WERI-Rb-1 (cell line): ENCODE results near the gene ADCK2.

Experiments used
- DNase-seq: peaks from one replicate; pipeline ENCODE4 v3.0.0-alpha.2; 2020
- H3K27ac ChIP-seq: fragments of 250-450 bp; sonication (Bioruptor Pico); 2 replicates; pipeline ENCODE4 v1.5.1; 2020; ENCODE audit warnings: mild to moderate bottlenecking, moderate library complexity
- H3K27me3 ChIP-seq: fragments of 250-450 bp; sonication (Bioruptor Pico); 2 replicates; pipeline ENCODE4 v1.5.1; 2021; ENCODE audit warnings: mild to moderate bottlenecking, low read depth, moderate library complexity; ENCODE audit not compliant: insufficient read depth, severe bottlenecking
- H3K36me3 ChIP-seq: fragments of 250-450 bp; sonication (Bioruptor Pico); 2 replicates; pipeline ENCODE4 v1.5.1; 2020; ENCODE audit warnings: mild to moderate bottlenecking, moderate library complexity
- H3K4me3 ChIP-seq: 2 replicates; pipeline ENCODE4 v1.5.1; 2011; ENCODE audit warnings: low read depth, mild to moderate bottlenecking, control low read depth, low read length
- H3K9me3 ChIP-seq: fragments of 250-450 bp; sonication (Bioruptor Pico); 2 replicates; pipeline ENCODE4 v1.5.1; 2021; ENCODE audit warnings: mild to moderate bottlenecking, moderate library complexity; ENCODE audit not compliant: severe bottlenecking
- TF ChIP-seq, protein P1 (sequence below): IDR thresholded peaks from 2 replicates; pipeline ENCODE4 v1.5.1; 2011; ENCODE audit warnings: low read depth, mild to moderate bottlenecking, control low read depth, inconsistent platforms, low read length

The ADCK2 gene

GRCh38 chr7:140723574-140723973, 50.8 kb downstream of the ADCK2 start:
- Histone ChIP-seq H3K27me3 (no peaks in the 10 kb centered on the region), H3K4me3 (no peak overlapping the region), H3K9me3 (no peaks in the 10 kb centered on the region), H3K27ac (no peak overlapping the region), H3K36me3 (no peaks in the 10 kb centered on the region; the same call in 1 of the 2 replicates)
- TF ChIP-seq, protein P1, sequence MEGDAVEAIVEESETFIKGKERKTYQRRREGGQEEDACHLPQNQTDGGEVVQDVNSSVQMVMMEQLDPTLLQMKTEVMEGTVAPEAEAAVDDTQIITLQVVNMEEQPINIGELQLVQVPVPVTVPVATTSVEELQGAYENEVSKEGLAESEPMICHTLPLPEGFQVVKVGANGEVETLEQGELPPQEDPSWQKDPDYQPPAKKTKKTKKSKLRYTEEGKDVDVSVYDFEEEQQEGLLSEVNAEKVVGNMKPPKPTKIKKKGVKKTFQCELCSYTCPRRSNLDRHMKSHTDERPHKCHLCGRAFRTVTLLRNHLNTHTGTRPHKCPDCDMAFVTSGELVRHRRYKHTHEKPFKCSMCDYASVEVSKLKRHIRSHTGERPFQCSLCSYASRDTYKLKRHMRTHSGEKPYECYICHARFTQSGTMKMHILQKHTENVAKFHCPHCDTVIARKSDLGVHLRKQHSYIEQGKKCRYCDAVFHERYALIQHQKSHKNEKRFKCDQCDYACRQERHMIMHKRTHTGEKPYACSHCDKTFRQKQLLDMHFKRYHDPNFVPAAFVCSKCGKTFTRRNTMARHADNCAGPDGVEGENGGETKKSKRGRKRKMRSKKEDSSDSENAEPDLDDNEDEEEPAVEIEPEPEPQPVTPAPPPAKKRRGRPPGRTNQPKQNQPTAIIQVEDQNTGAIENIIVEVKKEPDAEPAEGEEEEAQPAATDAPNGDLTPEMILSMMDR: no peak
- DNase-seq: no peak

GRCh38 chr7:140724706-140725105, 52.0 kb downstream of the ADCK2 start:
- H3K27me3 ChIP-seq: no peaks in the 10 kb centered on the region
- no peaks in the 10 kb centered on the region; the same call in 1 of the 2 replicates for H3K36me3 ChIP-seq
- no peak overlapping the region for H3K4me3 ChIP-seq
- DNase-seq: no peak
- no peak overlapping the region for H3K27ac ChIP-seq
- H3K9me3 ChIP-seq: no peaks in the 10 kb centered on the region
- TF ChIP-seq, protein P1: no peak

- no peaks in the 10 kb centered on the region for H3K27me3 ChIP-seq
- no peak overlapping the region for H3K27ac ChIP-seq
- TF ChIP-seq, protein P1: peak; percentile 47
- H3K36me3 ChIP-seq: no peaks in the 10 kb centered on the region; the same call in 1 of the 2 replicates
- no peaks in the 10 kb centered on the region for H3K9me3 ChIP-seq
- no peak overlapping the region for H3K4me3 ChIP-seq
- no peak for DNase-seq
Measured at GRCh38 chr7:140726281-140726680, 53.5 kb downstream of the ADCK2 start.

- Histone ChIP-seq H3K9me3 (no peaks in the 10 kb centered on the region), H3K27me3 (no peaks in the 10 kb centered on the region), H3K27ac (no peak overlapping the region), H3K36me3 (0 out of 2 replicates have a peak, but pooled peaks cover under 1% of the 10 kb centered on the region), H3K4me3 (no peak overlapping the region)
- no peak for DNase-seq
- TF ChIP-seq, protein P1: no peak
Measured at GRCh38 chr7:140732416-140732815, 59.7 kb downstream of the ADCK2 start.

DNA sequence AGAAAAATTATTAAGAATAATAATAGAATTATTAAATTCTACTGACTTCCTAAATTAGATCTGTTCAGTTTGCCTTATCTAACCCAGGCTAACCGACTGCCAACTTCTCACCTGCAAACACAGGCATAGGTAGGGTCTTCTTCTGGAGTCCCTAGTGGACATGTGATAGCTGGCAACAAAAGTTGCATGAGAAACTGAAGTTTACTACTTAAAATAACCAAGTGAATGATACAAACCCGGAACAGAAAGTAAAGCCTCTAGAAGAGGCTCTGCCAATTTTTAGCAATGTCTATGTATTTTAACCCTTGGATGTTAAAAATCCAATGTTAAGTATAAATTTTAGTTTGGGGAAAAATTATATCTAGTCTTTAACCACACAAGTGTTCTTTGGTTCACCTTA, 61.4 kb downstream of the ADCK2 start:
- Histone ChIP-seq H3K27ac (no peak overlapping the region), H3K4me3 (no peak overlapping the region), H3K9me3 (no peaks in the 10 kb centered on the region), H3K36me3 (peaks cover 8% of the 10 kb centered on the region; the same call in 1 of the 2 replicates), H3K27me3 (no peaks in the 10 kb centered on the region)
- TF ChIP-seq, protein P1: no peak
- no peak for DNase-seq

DNA sequence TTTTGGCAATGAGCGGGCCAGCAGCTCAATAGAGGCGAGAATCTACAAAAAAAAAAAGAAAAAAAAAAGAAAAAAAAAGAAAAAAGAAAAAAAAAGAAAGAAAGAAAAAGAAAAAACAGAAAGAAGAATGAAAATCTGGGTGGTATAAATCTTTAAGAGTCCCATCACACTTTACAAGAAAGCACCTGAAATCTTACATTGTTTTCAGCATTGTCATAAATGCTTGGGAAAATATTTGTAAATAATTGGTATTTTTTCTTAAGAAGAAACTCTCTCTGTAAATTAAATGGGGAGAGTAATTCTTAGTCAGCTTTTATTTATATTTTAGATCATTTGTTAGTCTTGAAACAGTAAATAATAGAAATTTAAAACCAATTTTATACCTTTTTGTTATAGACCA, 62.0 kb downstream of the ADCK2 start:
- no peaks in the 10 kb centered on the region for H3K27me3 ChIP-seq
- H3K4me3 ChIP-seq: no peak overlapping the region
- H3K9me3 ChIP-seq: no peaks in the 10 kb centered on the region
- TF ChIP-seq, protein P1: no peak
- DNase-seq: no peak
- peaks cover 13% of the 10 kb centered on the region; the same call in 1 of the 2 replicates for H3K36me3 ChIP-seq
- no peak overlapping the region for H3K27ac ChIP-seq
